Epithelial cell of esophagus (primary cell): Measurements from ENCODE around the gene RAB37.

ENCODE experiments used
- DNase-seq: peaks from one replicate; pipeline ENCODE4 v3.0.0; 2010; ENCODE audit warnings: low read depth
- H3K4me3 ChIP-seq: 2 replicates; pipeline ENCODE4 v1.5.1; 2011; ENCODE audit warnings: mild to moderate bottlenecking, low read length, control low read depth
- CTCF ChIP-seq: IDR thresholded peaks from 2 replicates; pipeline ENCODE4 v1.5.1; 2011; ENCODE audit warnings: low read depth, mild to moderate bottlenecking, low read length, control low read depth, inconsistent platforms; ENCODE audit not compliant: insufficient read depth; ENCODE audit errors: missing control alignments

The RAB37 gene

GRCh38 chr17:74698069-74698468 lies 39.0 kb upstream of the RAB37 start:
- no peak for DNase-seq
- no peak for TF ChIP-seq CTCF
- H3K4me3 ChIP-seq: no peak overlapping the region

- H3K4me3 ChIP-seq: no peak overlapping the region
- DNase-seq: no peak
- no peak for TF ChIP-seq CTCF
These were observed 37.8 kb upstream of the RAB37 start for GRCh38 chr17:74699236-74699635.

GRCh38 chr17:74702116-74702871 lies 34.8 kb upstream of the RAB37 start:
- no peak for DNase-seq
- no peak overlapping the region for H3K4me3 ChIP-seq
- TF ChIP-seq CTCF: no peak

- no peak for DNase-seq
- no peak overlapping the region for H3K4me3 ChIP-seq
- no peak for TF ChIP-seq CTCF
These were observed 33.7 kb upstream of the RAB37 start for GRCh38 chr17:74703311-74703710.

GRCh38 chr17:74704544-74704943 lies 32.5 kb upstream of the RAB37 start:
- DNase-seq: no peak
- TF ChIP-seq CTCF: no peak
- no peak overlapping the region for H3K4me3 ChIP-seq

- no peak for DNase-seq
- H3K4me3 ChIP-seq: no peak overlapping the region
- TF ChIP-seq CTCF: no peak
These were observed 25.8 kb upstream of the RAB37 start for GRCh38 chr17:74711058-74711824.
